Neural progenitor cell (in vitro differentiated cells): ENCODE results near the gene RTP5.

ENCODE experiments used
- CTCF ChIP-seq: fragments of 200-600 bp; sonication (generic); IDR thresholded peaks from 2 replicates; pipeline ENCODE4 v1.5.1; 2017; ENCODE audit warnings: antibody characterized with exemption, mild to moderate bottlenecking
- EZH2 ChIP-seq: fragments of 200-600 bp; sonication (generic); IDR thresholded peaks from 2 replicates; pipeline ENCODE4 v1.6.1; 2017; ENCODE audit warnings: antibody characterized with exemption, mild to moderate bottlenecking, moderate library complexity

DNA sequence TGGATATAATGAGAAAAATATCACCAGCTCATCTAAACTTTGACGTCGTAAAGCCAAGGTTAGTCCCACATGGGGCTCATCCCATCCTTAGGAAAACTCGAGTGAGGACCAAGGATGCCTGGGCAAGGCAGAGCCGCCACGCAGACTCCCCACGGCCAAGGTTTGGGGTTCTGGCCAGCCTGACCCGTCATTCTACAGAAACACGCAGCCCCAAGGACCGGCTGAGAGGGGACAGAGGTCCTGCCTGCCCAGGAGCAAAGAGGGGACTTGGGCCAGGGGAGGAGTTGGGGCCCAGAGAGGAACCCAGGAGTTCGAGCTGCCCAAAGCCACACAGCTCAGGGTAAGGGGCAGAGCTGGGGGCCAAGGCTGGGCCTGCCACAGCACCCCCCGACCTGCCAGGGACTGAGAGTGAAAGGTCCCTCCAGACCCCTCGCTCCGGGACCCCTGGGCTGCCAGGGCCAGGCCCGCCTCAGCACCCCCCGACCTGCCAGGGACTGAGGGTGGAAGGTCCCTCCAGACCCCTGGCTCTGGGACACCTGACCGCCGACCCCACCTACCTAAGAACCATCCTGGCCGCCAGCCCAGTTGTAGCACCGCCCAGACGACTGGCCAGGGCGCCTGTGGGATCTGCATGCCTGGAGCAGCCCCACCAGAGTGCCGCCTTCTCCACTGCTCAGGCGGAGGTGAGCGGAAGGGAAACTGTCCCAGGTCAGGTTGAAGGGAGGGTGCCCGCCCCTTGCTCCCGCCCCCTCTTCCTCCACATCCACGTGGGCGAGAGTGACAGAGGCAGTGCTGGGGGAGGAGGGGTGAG, 11.1 kb upstream of the RTP5 start, which contains the start of gene PDCD1:
- TF ChIP-seq EZH2 (no peak), CTCF (no peak)
